Osteoblast (primary cell): ENCODE results near the gene GNPTAB. TPM values are rescaled to one million over a fixed set of nuclear protein-coding genes. Genes with fewer than 3 reads are reported as not detected.

Experiments
- DNase-seq: peaks from one replicate; pipeline ENCODE4 v3.0.0; 2011; ENCODE audit warnings: low spot score, mixed read lengths; ENCODE audit not compliant: insufficient read length; ENCODE audit errors: missing footprints
- H2AFZ ChIP-seq: 2 replicates; pipeline ENCODE4 v1.6.0; 2011; ENCODE audit warnings: mild to moderate bottlenecking, low read length
- H3K27ac ChIP-seq: 2 replicates; pipeline ENCODE4 v1.5.1; 2011; ENCODE audit warnings: mild to moderate bottlenecking, low read depth, low read length, moderate library complexity
- H3K27me3 ChIP-seq: 2 replicates; pipeline ENCODE4 v1.6.0; 2012; ENCODE audit warnings: mild to moderate bottlenecking, control low read depth, inconsistent platforms, low read length, moderate library complexity; ENCODE audit not compliant: insufficient read depth
- H3K36me3 ChIP-seq: 2 replicates; pipeline ENCODE4 v1.5.1; 2011; ENCODE audit warnings: mild to moderate bottlenecking, low read length, control low read depth, moderate library complexity; ENCODE audit not compliant: insufficient read depth
- H3K4me1 ChIP-seq: 2 replicates; pipeline ENCODE4 v1.5.1; 2011; ENCODE audit warnings: mild to moderate bottlenecking, low read length, control low read depth, moderate library complexity; ENCODE audit not compliant: insufficient read depth
- H3K4me2 ChIP-seq: 2 replicates; pipeline ENCODE4 v1.6.0; 2011; ENCODE audit warnings: mild to moderate bottlenecking, low read length; ENCODE audit not compliant: insufficient read depth
- H3K4me3 ChIP-seq: fragments of 200-600 bp; sonication (generic); 3 replicates; pipeline ENCODE4 v1.5.1; 2012; ENCODE audit warnings: mild to moderate bottlenecking, low read length, inconsistent platforms; ENCODE audit not compliant: insufficient read depth
- H3K79me2 ChIP-seq: 2 replicates; pipeline ENCODE4 v1.6.0; 2012; ENCODE audit warnings: mild to moderate bottlenecking, low read length, control low read depth, inconsistent platforms; ENCODE audit not compliant: insufficient read depth
- H3K9me3 ChIP-seq: 2 replicates; pipeline ENCODE4 v1.5.1; 2011; ENCODE audit warnings: low read depth, low read length, control low read depth
- H4K20me1 ChIP-seq: 2 replicates; pipeline ENCODE4 v1.6.0; 2012; ENCODE audit warnings: mild to moderate bottlenecking, low read length, control low read depth; ENCODE audit not compliant: insufficient read depth
- CTCF ChIP-seq: IDR thresholded peaks from 2 replicates; pipeline ENCODE4 v1.5.1; 2011; ENCODE audit warnings: mild to moderate bottlenecking, low read depth, low read length, moderate library complexity; ENCODE audit errors: extremely low read depth
- total RNA-seq: library from RNA; depleted of rRNA; stranded (reverse); fragments of >200 nt; gene quantifications from 2 replicates; pipeline ENCODE4 v1.2.3, GENCODE V29; 2012

Gene GNPTAB
- total RNA-seq, 1 donor: 93.0 TPM

GRCh38 chr12:101727098-101727497 is 103.7 kb downstream of the GNPTAB start:
- peaks cover 6% of the 10 kb centered on the region for H3K36me3 ChIP-seq
- H3K4me1 ChIP-seq: no peaks in the 10 kb centered on the region
- no peaks in the 10 kb centered on the region for H3K79me2 ChIP-seq
- H3K9me3 ChIP-seq: no peaks in the 10 kb centered on the region
- H3K4me2 ChIP-seq: no peak overlapping the region
- no peak for TF ChIP-seq CTCF
- H3K27ac ChIP-seq: no peak overlapping the region
- no peak overlapping the region for H2AFZ ChIP-seq
- no peak for DNase-seq
- no peaks in the 10 kb centered on the region for H4K20me1 ChIP-seq
- H3K4me3 ChIP-seq: no peak overlapping the region
- no peaks in the 10 kb centered on the region for H3K27me3 ChIP-seq

GRCh38 chr12:101722392-101722791 is 108.4 kb downstream of the GNPTAB start:
- no peak for DNase-seq
- no peak overlapping the region for H3K4me3 ChIP-seq
- peaks cover 7% of the 10 kb centered on the region for H3K4me1 ChIP-seq
- H3K36me3 ChIP-seq: peaks cover 5% of the 10 kb centered on the region
- H3K4me2 ChIP-seq: no peak overlapping the region
- no peaks in the 10 kb centered on the region for H3K27me3 ChIP-seq
- H2AFZ ChIP-seq: no peak overlapping the region
- H3K79me2 ChIP-seq: no peaks in the 10 kb centered on the region
- no peak overlapping the region for H3K27ac ChIP-seq
- no peaks in the 10 kb centered on the region for H3K9me3 ChIP-seq
- no peak for TF ChIP-seq CTCF
- H4K20me1 ChIP-seq: no peaks in the 10 kb centered on the region

- DNase-seq: no peak
- TF ChIP-seq CTCF: no peak
- no peaks in the 10 kb centered on the region for H4K20me1 ChIP-seq
These were observed 110.6 kb downstream of the GNPTAB start for GRCh38 chr12:101720118-101720517.

GRCh38 chr12:101719566-101719965 is 111.2 kb downstream of the GNPTAB start:
- Histone ChIP-seq H3K36me3 (peaks cover 5% of the 10 kb centered on the region), H3K4me2 (no peak overlapping the region)
- DNase-seq: peak; percentile 83

More at GRCh38 chr12:101720118-101720517, 110.6 kb downstream of the GNPTAB start:
- Histone ChIP-seq H3K27me3 (no peaks in the 10 kb centered on the region), H2AFZ (no peak overlapping the region), H3K4me3 (no peak overlapping the region), H3K36me3 (peaks cover 5% of the 10 kb centered on the region), H3K79me2 (peaks cover 3% of the 10 kb centered on the region), H3K9me3 (no peaks in the 10 kb centered on the region), H3K4me1 (peaks cover 7% of the 10 kb centered on the region), H3K27ac (no peak overlapping the region), H3K4me2 (no peak overlapping the region)

More at GRCh38 chr12:101719566-101719965, 111.2 kb downstream of the GNPTAB start:
- H3K4me3 ChIP-seq: no peak overlapping the region
- peaks cover 6% of the 10 kb centered on the region for H3K79me2 ChIP-seq
- peaks cover 7% of the 10 kb centered on the region for H3K4me1 ChIP-seq
- H2AFZ ChIP-seq: no peak overlapping the region
- H3K27ac ChIP-seq: no peak overlapping the region
- H3K9me3 ChIP-seq: no peaks in the 10 kb centered on the region
- H3K27me3 ChIP-seq: no peaks in the 10 kb centered on the region
- no peaks in the 10 kb centered on the region for H4K20me1 ChIP-seq
- TF ChIP-seq CTCF: no peak
